ENCODE results near the gene TGIF2LY.
"Not testable (repeated sequence)": the region's sequence is repeated elsewhere in the genome, so short reads cannot be mapped to it uniquely, and the experiment has no call there.

The TGIF2LY gene

DNA sequence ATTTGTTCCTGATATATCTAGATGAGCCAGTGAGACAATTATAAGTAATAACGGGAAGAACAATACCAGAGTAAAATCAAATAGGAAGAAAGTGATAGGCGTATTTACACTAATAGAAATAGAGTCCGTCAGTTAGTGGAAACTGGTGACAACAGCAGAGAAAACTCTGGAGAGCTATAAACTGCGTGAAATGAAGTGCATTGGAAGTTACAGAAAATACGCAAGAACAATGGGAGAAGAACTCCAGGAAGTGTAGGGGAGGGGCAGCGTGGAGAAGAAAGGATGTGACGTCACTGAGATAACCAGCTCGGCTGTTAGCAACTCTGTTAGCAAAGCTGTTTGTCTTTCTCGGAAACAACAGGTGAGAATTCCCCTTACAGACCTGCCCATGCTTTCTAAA, at the start of gene TGIF2LY:
TSS of gene TGIF2LY (plus strand) at position 301 of the 400 bp plus-strand sequence. CDS start 178 bp downstream, outside the sequence.
- not testable (repeated sequence) for H3K27ac ChIP-seq; DNase-seq (ENCODE audit: low read depth, low spot score)
